Measurements from ENCODE around the gene ATP8A2. TPM values are rescaled to one million over a fixed set of nuclear protein-coding genes. Genes with fewer than 3 reads are reported as not detected.

ATP8A2 gene
- total RNA-seq, 2 donors from 2014 or later = 0.41 to 1.6 TPM

- Histone ChIP-seq H3K27ac (no peak overlapping the region), H3K4me1 (ENCODE audit: control insufficient read depth in 1 of 2, low read depth in 2 of 2) (peaks cover 5 to 20% of the 10 kb centered on the region in 2 donors), H3K9me3 (no peaks in the 10 kb centered on the region), H3K27me3 (replicated peaks; ENCODE audit: insufficient read depth) (no peaks in the 10 kb centered on the region), H3K4me3 (no peak overlapping the region), H3K36me3 (no peaks in the 10 kb centered on the region)
- no peak for TF ChIP-seq CTCF (IDR thresholded peaks at IDR 0.05)
- ATAC-seq (ENCODE audit: insufficient number of reproducible peaks, low FRiP score, low read depth) (no peak), DNase-seq (ENCODE audit: low spot score) (no peak)
Observed at GRCh38 chr13:25753976-25754375, 382.2 kb downstream of the ATP8A2 start.

GRCh38 chr13:25756251-25756650, 384.5 kb downstream of the ATP8A2 start:
- no peaks in the 10 kb centered on the region for H3K36me3 ChIP-seq
- DNase-seq (ENCODE audit: low spot score) = no peak
- no peak overlapping the region for H3K4me3 ChIP-seq
- no peaks in the 10 kb centered on the region for H3K27me3 ChIP-seq (replicated peaks; ENCODE audit: insufficient read depth)
- no peak for ATAC-seq (ENCODE audit: insufficient number of reproducible peaks, low FRiP score, low read depth)
- H3K9me3 ChIP-seq = no peaks in the 10 kb centered on the region
- no peak for TF ChIP-seq CTCF (IDR thresholded peaks at IDR 0.05)
- peaks cover 5 to 20% of the 10 kb centered on the region in 2 donors for H3K4me1 ChIP-seq (ENCODE audit: control insufficient read depth in 1 of 2, low read depth in 2 of 2)
- no peak overlapping the region for H3K27ac ChIP-seq

- Histone ChIP-seq H3K4me1 (ENCODE audit: control insufficient read depth in 1 of 2, low read depth in 2 of 2) (peaks cover 5 to 20% of the 10 kb centered on the region in 2 donors), H3K4me3 (no peak overlapping the region), H3K27ac (no peak overlapping the region), H3K9me3 (no peaks in the 10 kb centered on the region), H3K27me3 (replicated peaks; ENCODE audit: insufficient read depth) (no peaks in the 10 kb centered on the region), H3K36me3 (no peaks in the 10 kb centered on the region)
- ATAC-seq (ENCODE audit: insufficient number of reproducible peaks, low FRiP score, low read depth) = no peak
- TF ChIP-seq CTCF (IDR thresholded peaks at IDR 0.05) = no peak
- DNase-seq (ENCODE audit: low spot score) = no peak
Observed at GRCh38 chr13:25756912-25757311, 385.1 kb downstream of the ATP8A2 start.

GRCh38 chr13:25761041-25761440, 389.3 kb downstream of the ATP8A2 start:
- Histone ChIP-seq H3K4me3 (no peak overlapping the region), H3K9me3 (no peaks in the 10 kb centered on the region), H3K27ac (no peak overlapping the region), H3K27me3 (replicated peaks; ENCODE audit: insufficient read depth) (no peaks in the 10 kb centered on the region), H3K36me3 (no peaks in the 10 kb centered on the region), H3K4me1 (ENCODE audit: control insufficient read depth in 1 of 2, low read depth in 2 of 2) (no peaks in the 10 kb centered on the region)
- DNase-seq (ENCODE audit: low spot score) (no peak), ATAC-seq (ENCODE audit: insufficient number of reproducible peaks, low FRiP score, low read depth) (no peak)
- no peak for TF ChIP-seq CTCF (IDR thresholded peaks at IDR 0.05)

GRCh38 chr13:25762281-25762680, 390.5 kb downstream of the ATP8A2 start:
- Histone ChIP-seq H3K36me3 (no peaks in the 10 kb centered on the region), H3K27me3 (replicated peaks; ENCODE audit: insufficient read depth) (no peaks in the 10 kb centered on the region)

More at GRCh38 chr13:25762281-25762680, 390.5 kb downstream of the ATP8A2 start:
- no peak for ATAC-seq (ENCODE audit: insufficient number of reproducible peaks, low FRiP score, low read depth)
- no peak for TF ChIP-seq CTCF (IDR thresholded peaks at IDR 0.05)
- DNase-seq (ENCODE audit: low spot score) = no peak
- no peaks in the 10 kb centered on the region for H3K4me1 ChIP-seq (ENCODE audit: control insufficient read depth in 1 of 2, low read depth in 2 of 2)
- no peaks in the 10 kb centered on the region for H3K9me3 ChIP-seq
- no peak overlapping the region for H3K4me3 ChIP-seq
- H3K27ac ChIP-seq = no peak overlapping the region
